NCI-H748 (cell line): ENCODE data around the gene PHACTR1.
"Not testable (repeated sequence)": the region's sequence is repeated elsewhere in the genome, so short reads cannot be mapped to it uniquely, and the experiment has no call there.

Experiments
- DNase-seq: peaks from one replicate; lab custom pipeline; 2025; ENCODE audit not compliant: unreplicated experiment; lab: John Stamatoyannopoulos, UW

The PHACTR1 gene

DNA sequence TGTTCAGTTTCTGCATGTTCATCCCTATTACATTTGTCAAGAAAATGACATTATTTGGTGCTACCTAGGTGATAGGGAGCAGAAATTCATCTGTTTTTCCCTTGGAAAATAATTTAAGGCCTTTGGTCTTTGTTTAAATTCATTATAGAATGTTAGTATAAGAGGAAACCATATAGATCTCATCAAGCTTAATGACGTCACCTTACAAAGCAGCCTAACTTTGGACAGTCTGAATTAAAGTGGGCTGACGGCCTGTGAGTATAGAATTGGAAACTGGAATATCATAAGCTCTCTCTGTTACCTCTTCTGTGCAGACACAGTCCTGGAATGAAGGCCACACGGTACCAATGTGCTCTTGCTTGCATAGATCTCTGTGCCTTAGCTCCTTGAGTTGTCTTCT, 503.7 kb downstream of the PHACTR1 start:
- no peak for DNase-seq

DNA sequence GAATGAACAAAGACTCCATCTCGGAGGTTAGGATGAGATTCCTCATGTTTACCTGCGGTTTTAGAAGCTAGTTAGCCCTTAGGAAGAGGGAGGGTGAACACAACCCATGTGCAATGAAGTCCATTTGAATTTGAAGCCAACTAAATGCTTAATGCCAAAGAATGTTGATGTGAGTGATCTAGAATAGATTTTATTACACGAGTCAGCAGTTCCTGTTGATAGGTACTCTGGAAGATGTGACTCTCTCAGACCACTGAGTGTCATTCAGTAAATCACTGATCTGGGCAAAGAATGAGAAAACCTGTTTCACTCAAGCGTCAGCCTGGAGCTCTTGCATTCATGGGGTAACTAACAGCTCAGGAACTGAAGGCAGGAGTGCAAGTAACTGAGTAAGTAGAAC, 505.5 kb downstream of the PHACTR1 start:
- no peak for DNase-seq

DNA sequence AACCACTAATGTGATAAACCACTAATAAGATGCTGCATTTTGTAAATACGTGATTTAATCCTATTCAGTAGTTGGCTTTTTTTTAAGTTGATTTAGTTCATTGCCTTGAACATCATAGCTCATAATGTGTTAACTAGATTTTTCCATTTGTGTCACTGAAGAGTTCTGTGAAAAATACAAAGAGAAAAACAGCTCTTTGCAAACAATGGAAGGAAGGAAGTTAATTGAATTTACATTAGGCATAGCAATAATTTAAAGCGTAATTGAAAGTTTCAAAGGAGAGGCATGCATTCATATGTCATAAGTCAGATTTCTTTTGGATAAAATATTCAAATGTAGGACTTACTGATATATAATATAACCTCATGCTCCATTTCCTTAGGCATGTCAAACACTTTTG, 509.5 kb downstream of the PHACTR1 start:
- DNase-seq = no peak

DNA sequence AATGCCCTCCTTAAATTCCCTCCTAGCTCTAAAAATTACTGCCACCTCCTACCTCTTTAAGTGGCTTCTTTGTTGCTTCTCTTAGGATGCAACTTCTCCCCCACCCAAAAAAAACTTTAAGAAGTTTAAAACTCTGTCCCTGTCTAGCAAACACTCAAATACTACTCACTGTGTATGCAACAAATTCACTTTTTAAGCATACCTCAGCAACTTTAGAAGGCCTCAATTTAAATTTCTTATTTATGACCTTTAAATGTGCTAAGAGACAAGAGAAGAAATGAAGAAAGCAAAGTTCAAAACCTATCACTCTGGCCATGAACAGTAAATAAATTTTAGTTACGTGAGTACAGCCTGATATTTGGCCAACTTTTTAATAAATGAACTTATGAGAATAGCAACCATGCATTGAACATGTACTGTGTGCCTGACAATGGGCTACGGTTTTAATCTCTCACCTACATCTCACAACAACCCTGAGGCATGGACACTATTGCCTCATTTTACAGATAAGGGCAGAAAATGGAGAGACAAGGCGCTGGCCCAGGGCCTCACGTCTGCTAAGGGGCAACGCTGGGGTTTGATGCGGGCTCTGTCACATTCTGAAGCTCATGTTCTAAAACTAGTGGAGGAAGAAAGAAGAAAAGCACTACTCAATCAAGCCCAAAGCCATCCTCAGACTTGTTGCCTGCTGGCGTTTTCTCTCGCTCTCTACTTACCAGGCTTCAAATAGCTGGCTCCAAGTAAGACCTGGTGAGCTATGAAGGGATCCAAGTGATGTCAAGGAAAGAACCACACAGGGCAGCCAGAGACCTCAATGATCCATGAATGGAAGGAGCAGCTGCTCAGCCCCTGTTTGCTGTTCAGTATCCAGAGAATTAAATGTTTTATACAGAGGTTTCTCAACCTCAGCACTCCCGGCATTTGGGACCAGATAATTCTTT, 512.0 kb downstream of the PHACTR1 start:
- no peak for DNase-seq

DNA sequence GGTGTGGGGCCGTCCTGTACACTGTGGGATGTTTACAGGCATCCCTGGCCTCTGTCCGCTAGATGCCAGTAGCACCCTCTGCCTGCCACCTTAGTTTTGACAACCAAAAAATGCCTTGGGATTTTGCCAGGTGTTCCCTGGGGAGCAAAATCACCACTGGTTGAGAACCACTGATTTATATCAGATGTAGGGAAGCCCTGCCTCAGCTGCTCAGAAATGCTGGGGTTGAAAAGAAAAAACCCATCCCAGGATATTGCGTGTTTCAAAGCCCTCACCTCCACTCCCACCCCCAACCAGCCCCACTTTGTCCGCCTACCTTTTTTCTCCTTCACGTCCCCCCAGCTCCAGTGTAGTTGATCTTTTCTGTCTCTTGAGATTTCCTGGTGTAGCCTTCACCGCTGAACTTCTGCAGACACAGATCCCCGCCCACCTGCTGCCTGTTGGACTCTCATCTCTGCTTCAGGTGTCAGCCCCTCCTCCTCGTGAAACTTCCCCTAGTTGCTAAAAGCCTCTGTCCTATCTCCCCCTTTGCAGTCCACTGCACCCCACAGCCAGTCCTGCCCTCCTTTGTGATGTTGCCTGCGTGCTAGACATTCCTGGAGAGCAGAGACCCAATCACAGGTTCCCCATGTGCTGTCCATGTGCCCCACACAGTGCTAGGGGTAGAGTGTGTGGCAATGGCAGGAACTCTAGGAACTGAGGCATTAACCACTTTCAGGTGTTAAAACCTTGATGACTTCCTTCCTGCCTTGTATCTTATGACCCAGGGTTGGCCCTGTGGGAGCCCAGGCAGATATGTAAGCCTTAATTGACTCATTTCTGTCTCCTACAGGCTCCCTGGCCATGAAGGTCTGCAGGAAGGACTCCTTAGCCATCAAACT, 512.9 kb downstream of the PHACTR1 start:
- DNase-seq = no peak

DNA sequence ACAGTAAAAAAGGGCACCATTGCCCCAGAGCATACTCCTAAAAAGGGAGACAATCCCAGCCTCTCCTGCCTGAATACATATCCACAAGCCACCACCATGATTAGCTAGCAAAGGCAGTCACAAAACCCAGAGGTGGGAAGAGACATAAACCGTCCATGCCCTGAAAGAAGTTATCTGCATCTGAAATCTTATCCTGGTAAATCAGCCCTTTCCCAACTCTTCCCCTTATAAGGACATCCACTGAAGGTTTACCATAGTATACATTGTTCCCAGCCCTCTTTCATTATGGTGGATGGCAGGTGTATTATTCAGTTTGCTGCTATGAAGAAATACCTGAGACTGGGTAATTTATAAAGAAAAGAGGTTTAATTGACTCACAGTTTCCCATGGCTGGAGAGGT, 516.5 kb downstream of the PHACTR1 start:
- no peak for DNase-seq

DNA sequence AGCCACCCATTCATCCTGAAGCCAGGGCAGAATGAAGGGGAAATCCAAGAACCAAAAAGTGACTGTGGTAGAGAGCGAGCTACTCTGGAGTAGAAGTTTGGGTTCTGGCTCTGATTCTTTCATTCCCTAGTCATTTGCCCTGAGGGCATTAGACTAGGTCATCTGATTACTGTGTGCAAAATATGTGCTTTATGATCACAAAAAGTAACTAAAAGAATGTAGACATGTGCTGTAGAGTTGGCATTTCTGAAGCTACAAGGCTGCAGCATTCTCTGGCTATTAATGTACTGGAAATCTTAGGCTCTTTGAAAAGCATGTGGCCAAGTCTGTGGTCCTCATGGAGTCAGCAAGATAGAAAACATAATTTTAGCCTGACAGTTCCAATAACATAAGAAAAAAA, 517.6 kb downstream of the PHACTR1 start:
- DNase-seq = no peak

DNA sequence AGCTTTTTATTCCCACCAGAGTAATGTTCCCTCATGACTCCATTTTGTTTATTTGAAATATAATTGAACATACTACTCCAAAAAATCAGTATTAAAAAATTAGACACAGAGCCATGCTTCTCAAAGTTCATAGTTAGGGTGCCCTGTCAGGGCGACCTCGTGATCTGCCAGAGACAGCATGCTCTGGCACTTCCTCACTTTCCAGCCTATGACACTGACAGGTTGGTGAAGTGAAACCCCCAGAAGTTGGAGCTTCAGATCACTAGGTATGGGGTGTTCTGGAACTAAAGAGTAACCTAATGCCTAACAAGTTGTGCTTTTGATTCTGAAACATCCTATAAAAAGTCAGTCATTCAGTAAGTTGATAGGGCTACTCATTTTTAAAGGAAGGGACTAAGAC, 518.8 kb downstream of the PHACTR1 start:
- DNase-seq = no peak

DNA sequence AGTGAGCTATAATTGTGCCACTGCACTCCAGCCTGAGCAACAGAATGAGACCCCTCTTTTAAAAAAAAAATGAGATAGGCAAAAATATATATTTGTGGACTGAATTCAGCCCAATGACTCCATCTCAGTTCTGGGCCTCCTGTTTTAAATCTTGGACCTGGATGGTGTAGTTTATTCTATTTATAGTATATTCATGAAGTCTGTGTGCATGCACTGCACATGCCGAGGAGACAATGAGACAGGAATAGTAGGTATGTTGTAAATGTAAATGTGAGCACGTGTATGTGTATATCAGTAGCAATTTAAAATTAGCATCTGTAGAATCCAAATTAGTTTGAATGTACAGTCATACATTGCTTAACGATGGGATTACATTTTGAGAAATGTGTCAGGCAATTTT, 520.8 kb downstream of the PHACTR1 start:
- no peak for DNase-seq

DNA sequence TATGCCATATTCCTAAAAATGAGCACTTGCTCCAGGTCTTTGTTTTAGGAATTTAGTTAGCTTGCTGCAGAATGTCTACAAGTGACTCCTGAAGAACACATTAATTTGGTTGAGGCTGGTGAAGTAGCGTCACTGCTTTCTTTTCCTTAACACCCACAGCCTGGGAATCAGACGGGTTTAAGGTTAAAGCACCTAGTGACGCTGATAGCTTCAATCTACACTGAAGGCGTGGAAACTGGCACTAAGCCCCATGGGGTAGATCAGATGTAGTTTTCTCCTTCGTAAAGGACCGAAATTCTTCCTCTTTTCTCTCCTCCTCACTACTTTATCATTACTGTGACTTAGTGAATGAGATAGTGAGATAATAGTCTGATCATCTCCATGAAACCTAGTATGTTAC, 521.5 kb downstream of the PHACTR1 start:
- no peak for DNase-seq

DNA sequence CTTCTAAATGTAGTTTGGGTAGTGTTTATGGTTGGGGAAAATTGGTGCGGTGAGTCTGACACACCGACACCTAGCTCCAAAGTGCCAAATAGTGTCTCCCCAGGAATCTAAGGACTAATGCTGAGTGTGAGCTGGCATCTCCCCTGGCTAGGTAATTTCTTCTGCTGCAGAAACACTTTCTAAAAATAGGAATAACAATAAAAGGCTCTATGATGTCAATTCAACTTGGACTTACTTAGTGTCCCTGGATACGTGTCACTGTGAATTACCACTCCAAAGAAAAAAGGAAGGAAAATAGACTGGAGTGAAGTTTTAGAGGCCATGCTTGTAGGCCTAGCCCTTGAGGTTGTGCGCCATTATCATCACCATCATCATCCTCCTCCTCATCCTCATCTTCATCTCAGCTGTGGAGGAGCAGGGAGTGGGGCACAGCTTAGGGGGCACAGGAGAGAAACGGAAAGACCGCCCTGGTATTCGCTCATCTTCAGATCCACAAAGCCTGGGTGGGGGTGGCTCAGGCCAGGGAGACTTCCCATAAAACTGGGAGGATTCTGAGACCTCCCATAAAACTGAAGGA, 522.2 kb downstream of the PHACTR1 start:
- DNase-seq = no peak

DNA sequence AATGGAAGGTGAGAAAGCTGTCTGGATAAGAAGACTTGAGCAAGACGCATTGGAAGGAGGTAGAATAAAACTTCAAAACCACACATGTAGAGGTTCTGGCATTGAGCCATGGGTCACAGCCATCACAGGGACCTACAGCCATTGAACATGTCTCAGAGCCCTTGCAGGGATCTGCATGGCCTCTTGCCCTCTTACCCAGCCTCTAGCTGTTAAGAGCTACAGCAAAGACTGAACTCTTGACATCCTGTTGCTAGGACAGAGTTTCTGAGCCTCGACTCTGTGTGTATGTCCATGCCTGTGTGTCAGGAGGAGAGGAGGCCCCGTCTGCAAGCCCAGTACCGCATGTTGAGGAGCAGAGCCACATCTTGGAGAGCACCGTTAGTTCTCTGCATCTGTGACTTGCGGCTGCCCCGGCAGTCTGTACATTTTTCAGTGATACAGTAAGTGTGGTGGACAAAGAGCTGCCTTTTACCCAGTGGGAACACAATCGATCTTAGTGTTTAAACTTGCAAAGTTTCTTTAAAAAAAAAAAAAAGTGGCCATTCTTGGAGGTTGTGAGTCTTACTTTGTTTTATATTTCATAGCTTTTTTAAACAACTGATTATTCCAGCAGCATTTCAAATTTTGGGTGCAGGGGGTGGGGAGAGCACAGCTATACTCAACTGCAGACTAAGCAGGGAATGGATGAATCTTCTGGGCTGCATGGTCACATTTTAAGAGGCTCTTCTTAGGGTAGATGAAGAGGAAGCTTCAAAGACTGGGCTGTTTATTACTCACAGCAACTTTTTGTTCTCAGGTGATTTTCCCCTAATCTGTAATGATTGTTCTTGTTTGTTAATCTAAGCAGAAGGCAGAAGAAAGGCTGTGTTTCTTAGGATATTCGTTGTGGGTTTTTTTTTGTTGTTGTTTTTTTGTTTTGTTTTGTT, 523.2 kb downstream of the PHACTR1 start:
- DNase-seq = no peak

DNA sequence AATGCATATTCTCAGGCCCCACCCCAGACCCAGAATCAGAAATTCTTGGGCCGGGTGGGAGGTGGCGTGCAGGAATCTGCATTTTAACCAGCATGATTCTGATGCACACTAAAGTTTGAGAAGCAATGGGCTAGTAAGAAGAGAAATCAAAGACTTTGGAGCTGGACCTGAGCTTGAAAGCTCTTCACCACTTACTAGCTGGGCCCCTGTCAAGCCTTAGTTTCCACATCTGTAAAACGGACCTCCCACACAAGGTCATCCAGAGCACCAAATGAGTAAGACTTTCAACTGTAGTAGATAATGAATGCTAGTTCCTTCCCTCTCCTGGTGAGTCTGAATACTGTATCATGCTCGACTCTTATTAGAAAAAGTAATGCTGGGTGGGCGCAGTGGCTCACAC, 524.8 kb downstream of the PHACTR1 start:
- no peak for DNase-seq

DNA sequence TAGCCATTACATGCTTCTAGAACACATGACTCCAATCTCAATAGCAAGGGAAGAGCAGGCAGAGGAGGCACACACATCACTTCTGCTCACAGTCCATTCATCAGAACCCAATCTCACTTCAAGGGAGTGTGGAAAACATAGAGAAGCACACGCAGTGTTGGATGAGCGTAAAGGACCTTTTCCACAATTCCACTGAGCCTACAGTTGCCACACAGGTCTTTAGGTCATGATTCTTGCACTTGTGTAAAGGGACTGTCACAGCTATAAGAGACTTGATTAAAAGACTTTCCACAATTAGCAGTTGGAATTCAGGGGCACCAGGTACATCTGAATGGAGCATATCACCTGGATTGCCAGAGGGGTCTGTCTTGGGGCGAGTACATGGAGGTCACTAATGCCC, 525.6 kb downstream of the PHACTR1 start:
- DNase-seq = no peak

DNA sequence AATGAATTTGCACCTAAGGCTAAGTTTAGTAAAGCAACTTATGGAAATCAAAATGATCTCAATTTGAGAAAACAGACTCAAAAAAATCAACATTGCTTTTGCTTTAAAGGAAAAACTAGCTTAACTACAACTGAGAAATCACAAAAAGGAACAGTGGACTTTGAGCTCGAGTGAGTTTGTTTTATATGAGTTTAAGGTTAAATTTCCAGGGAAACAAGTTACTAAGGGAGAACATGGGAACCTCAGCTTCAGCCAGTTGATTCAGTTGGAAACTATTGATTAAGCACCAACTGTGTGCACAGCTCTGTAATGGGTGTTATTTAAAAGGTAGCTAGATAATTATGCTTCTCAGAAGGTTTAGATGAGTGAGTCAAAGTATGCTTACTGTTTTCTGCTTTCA, 526.0 kb downstream of the PHACTR1 start:
- no peak for DNase-seq

DNA sequence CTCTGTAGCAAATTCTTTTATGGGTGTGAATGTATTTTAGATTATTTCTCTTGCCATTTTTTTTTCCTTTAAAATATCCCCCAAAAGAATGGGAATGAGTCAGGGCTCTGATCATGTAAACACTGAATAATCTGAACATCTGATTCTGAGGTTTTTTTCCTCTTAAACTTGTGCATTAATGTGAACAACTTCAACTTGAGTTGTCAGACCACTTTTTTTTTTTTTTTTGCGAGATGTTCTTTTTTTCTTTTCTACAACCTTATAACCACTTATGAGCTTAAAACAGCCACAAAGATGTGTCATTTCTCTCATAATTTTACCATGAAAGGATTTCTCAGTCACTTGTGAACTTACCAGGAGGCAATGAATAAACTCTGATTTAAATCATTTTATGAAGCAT, 526.5 kb downstream of the PHACTR1 start:
- no peak for DNase-seq

DNA sequence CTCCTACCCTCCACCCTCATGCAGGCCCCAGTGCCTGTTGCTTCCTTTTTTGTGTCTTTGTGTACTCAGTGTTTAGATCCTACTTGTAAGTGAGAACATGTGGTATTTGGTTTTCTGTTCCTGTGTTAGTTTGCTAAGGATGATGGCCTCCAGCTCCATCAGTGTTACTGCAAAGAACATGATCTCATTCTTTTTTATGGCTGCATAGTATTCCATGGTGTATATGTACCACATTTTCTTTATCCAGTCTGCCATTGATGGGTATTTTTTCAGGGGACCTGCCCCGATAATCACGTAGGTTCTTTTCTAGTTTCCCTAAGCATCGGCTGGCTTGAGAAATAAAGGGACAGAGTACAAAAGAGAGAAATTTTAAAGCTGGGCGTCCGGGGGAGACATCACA, 527.2 kb downstream of the PHACTR1 start:
- not testable (repeated sequence) for DNase-seq

DNA sequence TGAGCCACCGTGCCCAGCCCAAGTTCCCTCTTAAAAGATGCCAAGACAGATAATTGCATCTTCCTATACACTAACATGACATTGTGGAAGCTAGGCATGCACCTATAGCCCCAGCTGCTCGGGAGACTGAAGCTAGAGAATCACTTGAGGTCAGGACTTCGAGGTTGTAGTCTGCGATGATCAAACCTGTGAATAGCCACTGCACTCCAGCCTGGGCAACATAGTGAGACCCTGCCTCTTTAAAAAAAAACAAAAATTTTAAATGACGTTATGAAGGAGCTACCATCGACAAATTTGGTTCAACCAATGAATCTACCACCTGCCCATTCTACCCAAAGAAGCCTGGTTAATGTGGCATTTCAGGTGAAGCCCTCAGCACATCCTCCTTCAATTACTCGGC, 531.1 kb downstream of the PHACTR1 start:
- no peak for DNase-seq

DNA sequence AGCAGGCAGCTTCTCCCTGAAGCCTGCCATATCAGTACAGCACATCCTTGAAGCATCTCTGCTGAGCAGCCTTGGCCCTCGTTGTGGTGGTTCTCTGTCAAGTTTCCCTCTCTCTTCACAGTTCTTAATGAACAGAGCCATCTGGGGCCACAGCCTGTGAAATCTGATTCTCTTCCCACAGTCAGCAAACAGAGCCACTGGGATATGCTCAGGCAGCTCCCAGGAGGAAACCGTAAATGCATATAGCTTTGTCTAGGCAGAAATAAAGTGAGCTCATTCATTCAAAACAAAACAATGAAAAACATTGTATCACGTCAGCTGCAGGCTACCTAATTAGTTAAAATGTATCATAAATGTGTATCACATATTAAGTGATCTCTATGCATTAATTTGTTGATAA, 531.5 kb downstream of the PHACTR1 start:
- DNase-seq = peak; percentile 78

DNA sequence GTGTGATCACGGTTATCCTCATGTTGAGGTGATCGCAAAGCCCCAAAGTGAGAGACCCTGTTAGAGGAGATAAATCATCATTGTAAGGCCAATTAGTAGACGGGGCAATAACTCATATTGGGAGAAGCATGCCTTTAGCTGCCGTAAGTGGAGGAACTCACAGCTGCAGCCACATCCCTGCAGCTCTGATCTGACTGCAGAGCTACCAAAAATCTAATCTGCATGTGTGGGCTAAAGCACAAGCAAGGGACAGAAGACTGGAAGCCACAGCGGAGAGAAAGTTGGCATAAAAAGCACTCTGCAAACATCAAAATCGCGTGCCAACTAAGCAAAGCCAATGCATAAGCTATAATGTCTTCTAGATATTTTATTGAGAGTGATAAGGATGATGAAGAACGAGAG, 532.0 kb downstream of the PHACTR1 start:
- no peak for DNase-seq

DNA sequence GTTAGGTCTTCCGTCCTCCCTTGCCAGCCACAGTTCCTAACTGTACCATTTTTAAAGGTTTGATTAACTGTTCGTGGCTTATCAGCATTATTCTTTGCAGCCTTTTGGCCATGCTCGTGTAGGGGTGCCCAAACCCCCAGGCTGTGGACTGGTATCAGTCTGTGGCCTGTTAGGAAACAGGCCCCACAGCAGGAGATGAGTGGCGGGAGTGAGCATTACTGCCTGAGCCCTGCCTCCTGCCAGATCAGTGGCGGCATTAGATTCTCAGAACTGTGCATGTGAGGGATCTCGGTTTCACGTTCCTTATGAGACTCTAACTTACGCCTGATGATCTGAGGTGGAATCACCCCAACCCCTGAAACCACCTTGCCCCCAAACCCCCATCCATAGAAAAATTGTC, 532.4 kb downstream of the PHACTR1 start:
- no peak for DNase-seq
